Adrenal gland (tissue), 12 donors: ENCODE data around the gene PARD3B. TPM values are rescaled to one million over a fixed set of nuclear protein-coding genes. Genes with fewer than 3 reads are reported as not detected.

Experiments used
- DNase-seq, 7 donors: peaks; one replicate each; pipeline ENCODE4 v3.0.0-alpha.2; 2019 to 2020
- H3K27ac ChIP-seq, 5 donors: fragments of 200-600 bp; sonication (generic) in 4 of 5; 1 replicate in 3 of 5; 2 replicates in 2 of 5; pipeline versions ENCODE4 v1.5.1 to v1.8.0; 2016 to 2020; ENCODE audit warnings: mild to moderate bottlenecking in 1 of 5
- H3K27me3 ChIP-seq: fragments of 200-600 bp; 2 replicates; pipeline ENCODE4 v1.8.0; 2021
- H3K36me3 ChIP-seq, 2 donors: fragments of 200-600 bp; replicated peaks in 1 of 2; 1 replicate in 1 of 2; 2 replicates in 1 of 2; pipeline versions ENCODE4 v1.5.1 to v1.8.0; 2018 to 2022
- H3K4me1 ChIP-seq, 2 donors: fragments of 200-600 bp; replicated peaks in 1 of 2; 1 replicate in 1 of 2; 2 replicates in 1 of 2; pipeline versions ENCODE4 v1.5.1 to v1.8.0; 2018 to 2021
- H3K4me3 ChIP-seq, 4 donors: fragments of 200-600 bp; sonication (generic) in 3 of 4; one replicate each; pipeline ENCODE4 v1.5.1; 2016 to 2018
- H3K9me3 ChIP-seq, 3 donors: fragments of 200-600 bp; sonication (generic) in 1 of 3; replicated peaks in 1 of 3; 1 replicate in 2 of 3; 2 replicates in 1 of 3; pipeline versions ENCODE4 v1.5.1 to v1.8.0; 2016 to 2021
- POLR2A ChIP-seq, 2 donors: fragments of 450-650 bp; IDR thresholded peaks; one replicate each; pipeline ENCODE4 v1.6.1; 2017; ENCODE audit warnings: antibody characterized with exemption in 2 of 2, mild to moderate bottlenecking in 2 of 2, moderate library complexity in 1 of 2
- WGBS, 4 donors: extraction: QIAGEN DNeasy Blood & Tissue Kit in 2 of 4; methylation state at CpG; one replicate each; pipeline versions ENCODE4 v1.1.5 to v1.1.7; 2013 to 2017; 5-methylcytosine and 5-hydroxymethylcytosine counted together
- intact Hi-C, 2 donors: fragments of 100-400 bp; cut with DNase I; formaldehyde crosslinking; loops; one replicate each; pipeline versions ENCODE4 v1.14.1 to v1.15.0; 2022 to 2023
- polyA plus RNA-seq, 3 donors: library from polyadenylated mRNA; stranded (reverse); fragments of 200-250 nt in 2 of 3; fragments of 350-450 nt in 1 of 3; fragmentation: Illumina TruSeq in 1 of 3; extraction: RNeasy Lipid Tissue Mini Kit (QIAGEN cat#74804) in 1 of 3; gene quantifications; one replicate each; pipeline ENCODE4 v1.2.3, GENCODE V29; 2013 to 2014
- total RNA-seq, 9 donors: library from RNA; depleted of rRNA in 4 of 9; stranded (reverse); fragments of >200 nt in 4 of 9; fragments of 120-200 nt in 1 of 9; fragmentation: NEBNext Ultra II Directional in 1 of 9; extraction: Animal tissue kit (Norgen Biotek cat#: 25700) in 1 of 9; gene quantifications; one replicate each; pipeline versions ENCODE4 v1.1.0 to v1.2.4, GENCODE V29; 2013 to 2023
- TF ChIP-seq, protein P1 (sequence below), 6 experiments: fragments of 450-650 bp in 4 of 6; fragments of 200-600 bp in 2 of 6; sonication (generic) in 1 of 6; IDR thresholded peaks; 1 replicate in 5 of 6; 2 replicates in 1 of 6; pipeline versions ENCODE4 v1.5.1 to v1.8.0; 2016 to 2021; ENCODE audit warnings: antibody characterized with exemption in 6 of 6, mild to moderate bottlenecking in 2 of 6, moderate library complexity in 1 of 6
- donor health status: healthy with polysubstance abuse.
- donor health status: Bipolar disorder and iron deficiency.
- donor health status: DM: yes; HTN: yes; CAD: no.
- donor health status: DM: no; HTN: no; CAD: no.
- donor health status: DM: no; HTN: no; CAD: no.
- donor health status: DM: yes; HTN: yes; CAD: no.

Gene PARD3B
- total and polyA plus RNA-seq, 12 donors: 1.9 to 20.4 (median 9.5) TPM

DNA sequence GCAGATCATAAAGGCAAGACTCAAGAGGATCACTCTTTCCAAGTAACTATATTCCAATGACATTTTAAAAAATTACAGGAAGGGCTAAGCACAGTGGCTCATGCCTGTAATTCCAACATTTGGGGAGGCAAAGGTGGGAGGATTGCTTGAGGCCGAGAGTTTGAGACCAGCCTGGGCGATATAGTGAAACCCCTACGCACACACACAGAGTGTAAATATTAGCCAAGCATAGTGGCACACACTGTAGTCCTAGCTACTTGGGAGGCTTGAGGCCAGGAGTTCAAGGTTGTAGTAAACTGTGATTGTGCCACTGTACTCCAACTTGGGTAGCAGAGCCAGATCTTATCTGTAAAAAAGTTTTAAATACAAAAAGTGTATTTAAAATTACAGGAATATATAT is 686.8 kb downstream of the PARD3B start:
- Histone ChIP-seq H3K36me3 (no peaks in the 10 kb centered on the region), H3K27me3 (no peaks in the 10 kb centered on the region), H3K9me3 (no peaks in the 10 kb centered on the region), H3K4me1 (no peaks in the 10 kb centered on the region), H3K27ac (no peak overlapping the region), H3K4me3 (no peak overlapping the region)
- TF ChIP-seq POLR2A (IDR thresholded peaks at IDR 0.05): no peak
- 94 to 98% (median 97%) methylated on average over 3 of the region's 3 CpGs for WGBS, 4 donors
- intact Hi-C loops: no loop called here
- no peak for DNase-seq

DNA sequence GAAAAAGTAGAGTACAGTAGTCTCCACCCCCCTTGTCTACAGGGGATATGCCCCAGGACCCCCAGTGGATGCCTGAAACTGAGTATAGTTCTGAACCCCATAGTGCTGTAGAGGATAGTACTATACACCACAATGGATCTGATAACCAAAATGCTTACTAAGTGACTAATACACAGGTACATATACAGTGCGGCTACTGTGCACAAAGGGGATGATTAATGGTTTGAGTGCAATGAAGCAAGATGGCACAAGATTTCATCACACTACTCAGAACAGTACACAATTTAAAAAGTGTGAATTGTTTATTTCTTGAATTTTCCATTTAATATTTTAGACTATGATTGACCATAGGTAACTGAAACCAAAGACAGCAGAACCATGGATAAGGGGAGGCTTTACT is 690.2 kb downstream of the PARD3B start:
- intact Hi-C loops: no loop called here
- Histone ChIP-seq H3K27ac (no peak overlapping the region), H3K4me3 (no peak overlapping the region), H3K4me1 (no peaks in the 10 kb centered on the region), H3K9me3 (no peaks in the 10 kb centered on the region), H3K27me3 (no peaks in the 10 kb centered on the region), H3K36me3 (no peaks in the 10 kb centered on the region)
- no peak for DNase-seq
- WGBS, 4 donors: 91 to 100% (median 96%) methylated on average over 1 of the region's 1 CpG
- no peak for TF ChIP-seq POLR2A (IDR thresholded peaks at IDR 0.05)
- TF ChIP-seq, protein P1, sequence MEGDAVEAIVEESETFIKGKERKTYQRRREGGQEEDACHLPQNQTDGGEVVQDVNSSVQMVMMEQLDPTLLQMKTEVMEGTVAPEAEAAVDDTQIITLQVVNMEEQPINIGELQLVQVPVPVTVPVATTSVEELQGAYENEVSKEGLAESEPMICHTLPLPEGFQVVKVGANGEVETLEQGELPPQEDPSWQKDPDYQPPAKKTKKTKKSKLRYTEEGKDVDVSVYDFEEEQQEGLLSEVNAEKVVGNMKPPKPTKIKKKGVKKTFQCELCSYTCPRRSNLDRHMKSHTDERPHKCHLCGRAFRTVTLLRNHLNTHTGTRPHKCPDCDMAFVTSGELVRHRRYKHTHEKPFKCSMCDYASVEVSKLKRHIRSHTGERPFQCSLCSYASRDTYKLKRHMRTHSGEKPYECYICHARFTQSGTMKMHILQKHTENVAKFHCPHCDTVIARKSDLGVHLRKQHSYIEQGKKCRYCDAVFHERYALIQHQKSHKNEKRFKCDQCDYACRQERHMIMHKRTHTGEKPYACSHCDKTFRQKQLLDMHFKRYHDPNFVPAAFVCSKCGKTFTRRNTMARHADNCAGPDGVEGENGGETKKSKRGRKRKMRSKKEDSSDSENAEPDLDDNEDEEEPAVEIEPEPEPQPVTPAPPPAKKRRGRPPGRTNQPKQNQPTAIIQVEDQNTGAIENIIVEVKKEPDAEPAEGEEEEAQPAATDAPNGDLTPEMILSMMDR (IDR thresholded peaks at IDR 0.05): no peak

DNA sequence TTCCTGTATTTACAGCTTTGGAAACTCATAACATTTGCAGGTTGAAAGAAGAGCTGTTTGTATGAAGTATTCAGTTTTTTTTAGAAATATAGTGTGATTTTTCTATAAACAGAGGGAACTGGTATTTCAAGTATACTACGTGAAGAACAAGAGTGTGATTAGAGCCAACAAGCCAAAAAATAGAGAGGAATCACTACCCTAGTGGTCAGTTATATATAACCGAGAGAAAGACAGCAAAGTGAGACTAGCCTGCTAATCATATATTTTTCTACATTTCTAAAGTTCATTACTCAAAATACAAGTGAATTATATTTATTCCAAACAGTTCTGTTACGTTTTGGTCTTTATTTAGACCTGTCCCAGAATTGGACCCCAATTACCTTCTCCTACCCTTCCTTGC is 692.2 kb downstream of the PARD3B start:
- Histone ChIP-seq H3K9me3 (no peaks in the 10 kb centered on the region), H3K36me3 (no peaks in the 10 kb centered on the region), H3K4me3 (no peak overlapping the region), H3K27ac (no peak overlapping the region), H3K4me1 (no peaks in the 10 kb centered on the region), H3K27me3 (no peaks in the 10 kb centered on the region)
- TF ChIP-seq, protein P1 (IDR thresholded peaks at IDR 0.05): no peak
- TF ChIP-seq POLR2A (IDR thresholded peaks at IDR 0.05): no peak
- 89 to 94% (median 92%) methylated on average over 3 of the region's 3 CpGs for WGBS, 4 donors
- DNase-seq: no peak
- intact Hi-C loops: no loop called here

DNA sequence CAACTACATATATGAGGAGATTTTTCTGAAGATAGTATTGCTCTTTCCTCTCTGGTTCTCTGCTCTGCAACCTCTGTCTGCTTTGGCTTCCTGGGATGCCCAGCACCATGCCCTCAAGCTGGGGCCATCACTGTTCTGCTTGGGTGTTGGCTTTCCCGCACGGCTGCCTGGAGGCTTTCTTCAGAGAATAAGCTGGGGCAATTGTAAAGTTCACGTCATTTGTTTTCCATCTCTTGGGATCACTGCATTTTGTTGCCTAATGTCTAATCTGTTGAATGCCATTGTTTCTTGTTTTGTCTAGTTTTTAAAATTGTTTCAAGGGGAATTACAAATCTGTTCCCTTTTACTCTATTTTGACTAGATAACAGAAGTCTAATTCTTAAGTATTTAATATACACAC is 699.7 kb downstream of the PARD3B start:
- Histone ChIP-seq H3K27me3 (no peaks in the 10 kb centered on the region), H3K36me3 (no peaks in the 10 kb centered on the region), H3K4me3 (no peak overlapping the region), H3K27ac (no peak overlapping the region), H3K9me3 (no peaks in the 10 kb centered on the region), H3K4me1 (no peaks in the 10 kb centered on the region)
- WGBS, 4 donors: 73 to 97% (median 87%) methylated on average over 3 of the region's 3 CpGs
- no peak for DNase-seq
- TF ChIP-seq, protein P1 (IDR thresholded peaks at IDR 0.05): no peak
- no peak for TF ChIP-seq POLR2A (IDR thresholded peaks at IDR 0.05)
- intact Hi-C loops: no loop called here

DNA sequence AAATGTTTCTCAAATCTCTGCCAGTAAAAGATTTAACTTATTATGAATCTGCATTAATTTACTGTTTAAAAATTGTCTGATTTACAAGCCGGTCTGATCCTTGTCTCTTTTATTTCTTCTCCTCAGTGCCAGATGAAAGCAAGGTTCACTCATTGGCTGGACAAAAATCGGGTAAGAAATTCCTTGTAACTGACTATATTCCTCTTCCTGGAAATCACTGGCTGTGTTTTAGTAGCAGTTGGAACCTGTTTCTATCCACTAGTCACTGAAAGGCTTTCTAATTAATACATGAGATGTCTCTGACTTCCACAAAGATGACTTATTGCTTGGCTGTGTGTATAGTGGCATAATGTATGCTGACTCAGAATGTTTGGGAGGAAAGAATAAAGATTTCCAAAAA is 700.4 kb downstream of the PARD3B start:
- WGBS, 4 donors: 60 to 73% (median 64%) methylated on average over 2 of the region's 2 CpGs

More for the DNA sequence above, 700.4 kb downstream of the PARD3B start:
- TF ChIP-seq POLR2A (IDR thresholded peaks at IDR 0.05): no peak
- TF ChIP-seq, protein P1 (IDR thresholded peaks at IDR 0.05): no peak
- no peaks in the 10 kb centered on the region for H3K9me3 ChIP-seq
- H3K4me3 ChIP-seq: no peak overlapping the region
- intact Hi-C loops: no loop called here
- H3K4me1 ChIP-seq: no peaks in the 10 kb centered on the region
- no peaks in the 10 kb centered on the region for H3K36me3 ChIP-seq
- no peak overlapping the region for H3K27ac ChIP-seq
- no peaks in the 10 kb centered on the region for H3K27me3 ChIP-seq
- no peak for DNase-seq
